Hepatocyte (in vitro differentiated cells): ENCODE results near the gene MICAL3.

ENCODE experiments used
- CTCF ChIP-seq: fragments of 200-600 bp; sonication (generic); IDR thresholded peaks from 2 replicates; pipeline ENCODE4 v1.5.1; 2016; ENCODE audit warnings: antibody characterized with exemption, mild to moderate bottlenecking; ENCODE audit not compliant: poor library complexity
- EZH2 ChIP-seq: fragments of 200-600 bp; sonication (generic); IDR thresholded peaks from 2 replicates; pipeline ENCODE4 v1.6.1; 2016; ENCODE audit warnings: antibody characterized with exemption, mild to moderate bottlenecking, borderline replicate concordance

GRCh38 chr22:17788528-17789378, 235.6 kb downstream of the MICAL3 start:
- TF ChIP-seq CTCF (no peak), EZH2 (no peak)
